ENCODE measurements around the gene CFAP46.

GRCh38 chr10:132983252-132984007 lies 41.1 kb upstream of the CFAP46 start:
- no peak for TF ChIP-seq CTCF (IDR thresholded peaks at IDR 0.05; ENCODE audit: insufficient read depth, low read length, poor library complexity, severe bottlenecking)
- TF ChIP-seq EZH2phosphoT487 (conservative IDR thresholded peaks at IDR 0.05; ENCODE audit: low read length) = no peak

Data from SU-DHL-6 (cell line).